Right ventricle myocardium superior (tissue), 1 donor: Measurements from ENCODE around the gene ROM1. TPM values are rescaled to one million over a fixed set of nuclear protein-coding genes. Genes with fewer than 3 reads are reported as not detected.
"Not testable (repeated sequence)": the region's sequence is repeated elsewhere in the genome, so short reads cannot be mapped to it uniquely, and the experiment has no call there.

ENCODE experiments used
- ATAC-seq: fragments of 200-7000 bp; cut with Tn5 transposase; one replicate; pipeline ENCODE4 v1.9.1; 2020; ENCODE audit warnings: mild to moderate bottlenecking; ENCODE audit not compliant: poor library complexity
- DNase-seq: peaks from one replicate; pipeline ENCODE4 v3.0.0-alpha.2; 2020
- intact Hi-C: fragments of 100-400 bp; cut with DNase I; formaldehyde crosslinking; loops from one replicate; pipeline ENCODE4 v1.11.2; 2022
- total RNA-seq: library from RNA; stranded (reverse); fragmentation: NEBNext Ultra II Directional; extraction: Animal tissue kit (Norgen Biotek cat#: 25700); gene quantifications from one replicate; pipeline ENCODE4 v1.2.1, GENCODE V29; 2021
- donor health status: DM: no; HTN: yes; CAD: no; lungs with severe emphysema.

ROM1 gene
- total RNA-seq, 1 donor from 2014 or later = 1.5 TPM

- intact Hi-C loops = no loop called here
- DNase-seq = no peak
- no peak for ATAC-seq
These were observed 19.4 kb downstream of the ROM1 start for GRCh38 chr11:62632492-62632891.

DNA sequence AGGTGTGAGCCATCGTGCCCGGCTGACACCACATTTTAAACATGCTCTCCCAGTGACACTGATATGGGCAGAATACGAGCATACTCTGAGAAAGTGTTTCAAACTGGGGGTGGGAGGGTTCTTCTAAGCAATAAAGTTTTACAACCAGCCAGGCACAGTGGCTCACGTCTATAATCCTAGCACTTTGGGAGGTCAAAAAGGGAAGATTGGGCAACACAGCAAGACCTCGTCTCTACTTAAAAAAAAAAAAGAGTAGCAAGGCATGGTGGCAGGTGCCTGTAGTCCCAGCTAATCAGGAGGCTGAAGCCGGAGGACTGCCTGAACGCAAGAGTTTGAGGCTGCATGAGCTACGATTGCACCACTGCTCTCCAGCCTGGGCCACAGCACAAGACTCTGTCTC, 31.2 kb downstream of the ROM1 start:
- no peak for ATAC-seq
- intact Hi-C loops = no loop called here

GRCh38 chr11:62645671-62645945, 32.6 kb downstream of the ROM1 start:
- ATAC-seq = no peak
- intact Hi-C loops = no loop called here
- DNase-seq = no peak

More for the DNA sequence above, 31.2 kb downstream of the ROM1 start:
- no peak for DNase-seq

DNA sequence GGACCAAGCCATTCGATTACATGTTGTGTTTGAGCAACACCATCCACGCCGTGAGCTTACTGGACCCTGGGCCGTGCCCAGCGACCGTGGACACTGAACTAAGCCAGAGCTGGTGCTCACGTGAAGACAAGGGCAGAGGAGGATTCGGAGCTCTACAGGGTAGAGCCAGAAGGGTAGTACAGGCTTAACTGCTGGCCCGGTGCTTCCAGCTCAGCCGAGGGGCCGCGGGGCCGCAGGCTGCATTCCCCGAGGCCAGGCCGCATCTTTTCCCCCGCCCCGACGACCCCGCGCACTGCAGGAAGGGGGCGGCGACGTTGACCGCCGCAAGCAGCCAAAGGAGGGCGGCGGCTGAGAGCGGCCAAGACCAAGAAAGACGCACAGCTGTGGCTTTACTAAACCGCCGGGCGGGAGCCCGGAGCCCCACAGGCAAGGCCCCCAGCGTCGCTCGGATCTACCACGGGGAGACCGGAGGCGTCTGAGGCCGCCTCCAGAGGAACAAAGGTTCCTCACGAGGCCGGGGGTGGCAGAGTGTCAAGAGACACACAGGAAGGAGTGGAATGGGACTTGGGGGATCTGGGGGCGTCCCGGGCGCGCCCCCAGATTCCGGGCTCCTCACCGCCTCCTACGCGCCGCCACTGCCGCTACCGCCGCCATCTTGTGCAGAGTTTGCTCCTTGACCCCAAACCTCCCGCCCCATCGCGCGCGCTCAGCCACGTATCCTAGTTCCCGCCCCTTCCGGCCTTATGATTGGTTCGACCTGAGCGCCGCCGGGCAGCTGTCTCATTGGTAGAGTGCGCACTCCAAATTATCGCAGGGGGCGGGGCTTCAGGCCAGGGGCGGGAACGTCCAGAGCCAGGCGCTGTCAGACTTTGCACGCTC, 33.1 kb downstream of the ROM1 start, which contains the start of gene GANAB:
Gene GANAB, minus strand, starts transcription at position 668 of the 879 bp plus-strand sequence. Its CDS starts 14 bp downstream, at position 654.
- DNase-seq (peak; percentile 100), ATAC-seq (peak; percentile 98)
- intact Hi-C loops = no loop called here

DNA sequence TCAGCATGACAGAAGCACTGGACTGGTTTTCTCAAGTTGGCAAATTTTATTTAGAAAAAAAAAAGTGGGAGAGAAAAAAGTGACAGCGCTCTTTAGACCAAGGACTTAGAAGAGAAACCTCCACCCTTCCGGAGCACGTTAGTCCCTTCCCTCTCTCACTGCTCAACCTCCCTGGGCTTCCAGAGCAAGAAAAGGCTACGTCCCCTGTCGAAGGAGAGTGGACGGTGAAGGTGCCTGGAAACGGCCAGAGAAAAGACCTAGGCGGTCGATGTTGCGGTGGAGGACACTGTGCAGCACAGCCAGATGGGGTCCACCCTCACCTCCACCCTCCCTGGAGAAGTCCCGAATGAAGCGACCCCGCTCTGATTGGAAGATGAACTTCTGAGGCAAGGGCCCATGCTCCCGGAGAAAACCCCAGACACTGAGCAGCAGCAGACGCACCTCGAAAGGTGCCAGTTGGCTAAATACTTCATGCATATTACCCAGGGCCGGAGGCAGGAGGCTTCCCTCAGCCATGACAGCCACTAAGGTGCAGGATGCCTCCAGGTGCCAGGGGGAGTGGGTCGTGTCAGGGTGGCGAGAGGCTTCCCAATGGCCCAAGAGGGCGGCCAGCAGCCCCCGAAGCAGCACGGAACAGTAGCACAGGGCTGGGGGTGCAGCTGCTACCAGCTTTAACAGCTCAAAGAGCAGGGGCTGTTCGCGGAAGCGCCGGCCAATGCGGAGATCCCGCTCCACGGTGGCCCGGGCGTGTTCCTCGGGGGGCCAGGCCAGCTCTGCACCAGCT, 34.0 kb downstream of the ROM1 start:
- DNase-seq = no peak
- intact Hi-C loops = no loop called here
- peak; percentile 3 for ATAC-seq

GRCh38 chr11:62647609-62648005, 34.5 kb downstream of the ROM1 start:
- no peak for ATAC-seq
- intact Hi-C loops = no loop called here
- DNase-seq = no peak

- intact Hi-C loops = no loop called here
- no peak for ATAC-seq
- DNase-seq = no peak
These were observed 35.3 kb downstream of the ROM1 start for GRCh38 chr11:62648185-62648966.

DNA sequence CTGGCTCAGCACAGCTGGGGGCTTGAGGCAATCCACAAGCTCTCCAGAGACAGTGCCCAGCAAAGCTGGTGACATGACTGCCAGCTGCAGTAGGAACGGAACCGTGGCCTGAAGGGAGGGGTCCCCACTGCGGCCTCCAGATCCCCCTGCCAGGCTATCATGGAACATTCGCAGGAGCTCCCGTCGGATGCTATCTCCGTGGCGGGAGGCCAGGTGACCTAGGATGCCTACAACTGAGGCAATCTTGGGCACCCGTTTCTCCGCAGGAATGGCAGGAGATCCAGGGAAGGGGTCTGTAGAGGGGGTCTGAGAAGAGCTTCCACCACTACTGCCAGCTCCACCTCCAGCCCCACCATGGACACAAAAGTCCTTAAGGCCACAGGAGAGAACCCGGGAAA, 35.9 kb downstream of the ROM1 start:
- no peak for ATAC-seq
- no peak for DNase-seq
- intact Hi-C loops = no loop called here

GRCh38 chr11:62649486-62649885, 36.4 kb downstream of the ROM1 start:
- DNase-seq (no peak), ATAC-seq (no peak)
- intact Hi-C loops = no loop called here

GRCh38 chr11:62650283-62650682, 37.2 kb downstream of the ROM1 start:
- intact Hi-C loops, ATAC-seq, DNase-seq: not testable (repeated sequence)

DNA sequence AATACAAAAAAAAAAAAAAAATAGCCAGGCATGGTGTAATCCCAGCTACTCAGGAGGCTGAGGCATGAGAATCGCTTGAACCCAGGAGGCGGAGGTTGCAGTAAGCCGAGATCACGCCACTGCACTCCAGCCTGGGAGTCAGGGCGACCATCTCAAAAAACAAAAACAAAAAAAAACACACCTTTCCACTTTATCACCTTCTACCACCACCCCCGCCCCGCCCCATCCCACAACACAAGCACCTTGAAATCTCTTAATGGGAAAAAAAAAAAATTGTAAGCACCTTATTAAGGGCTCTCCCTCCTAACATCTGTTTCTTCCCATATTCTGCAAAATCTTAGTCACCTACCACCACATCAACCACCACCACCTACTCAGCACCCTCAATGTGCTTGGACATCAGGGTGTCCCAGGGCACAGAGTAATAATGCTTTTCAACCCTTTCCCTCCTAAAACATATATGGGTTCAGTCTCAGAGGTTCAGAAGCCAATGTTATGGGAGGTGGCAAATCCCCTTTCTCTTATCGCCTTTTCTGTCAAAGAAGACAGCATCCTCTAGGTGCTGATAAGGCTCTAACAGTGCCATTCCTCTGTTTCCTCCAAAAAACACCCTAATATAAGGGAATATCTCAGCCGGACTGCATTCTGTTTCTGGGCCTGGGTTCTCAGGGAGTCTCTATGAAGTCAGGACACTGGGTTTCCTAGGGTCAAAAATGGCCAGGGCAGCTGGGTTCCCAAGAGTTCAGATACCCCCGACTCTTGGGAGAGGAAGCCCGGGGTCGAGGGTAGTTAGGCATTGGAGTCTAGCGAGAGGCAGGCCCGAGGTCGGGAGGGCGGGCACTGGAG, 39.3 kb downstream of the ROM1 start:
- intact Hi-C loops = no loop called here
- no peak for DNase-seq
- no peak for ATAC-seq

DNA sequence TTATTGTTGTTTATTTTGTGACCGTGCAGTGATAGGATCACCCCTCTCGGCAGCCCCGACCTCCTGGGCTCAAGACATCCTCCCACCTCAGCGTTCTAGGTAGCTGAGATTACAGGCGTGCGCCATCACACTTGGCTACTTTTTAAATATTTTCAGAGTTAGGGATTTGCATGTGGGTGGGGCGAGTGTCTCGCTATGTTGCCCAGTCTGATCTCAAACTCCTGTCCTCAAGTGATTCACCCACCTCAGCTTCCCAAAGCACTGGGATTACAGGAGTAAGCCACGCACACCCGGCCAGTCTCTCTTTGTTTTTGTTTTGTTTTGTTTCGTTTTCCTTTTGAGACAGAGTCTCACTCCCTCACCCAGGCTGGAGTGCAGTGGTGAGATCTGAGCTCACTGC, 41.2 kb downstream of the ROM1 start:
- ATAC-seq = no peak
- intact Hi-C loops = no loop called here
- no peak for DNase-seq

- DNase-seq (no peak), ATAC-seq (no peak)
- intact Hi-C loops = no loop called here
These were observed 43.9 kb downstream of the ROM1 start for GRCh38 chr11:62656796-62657429.

DNA sequence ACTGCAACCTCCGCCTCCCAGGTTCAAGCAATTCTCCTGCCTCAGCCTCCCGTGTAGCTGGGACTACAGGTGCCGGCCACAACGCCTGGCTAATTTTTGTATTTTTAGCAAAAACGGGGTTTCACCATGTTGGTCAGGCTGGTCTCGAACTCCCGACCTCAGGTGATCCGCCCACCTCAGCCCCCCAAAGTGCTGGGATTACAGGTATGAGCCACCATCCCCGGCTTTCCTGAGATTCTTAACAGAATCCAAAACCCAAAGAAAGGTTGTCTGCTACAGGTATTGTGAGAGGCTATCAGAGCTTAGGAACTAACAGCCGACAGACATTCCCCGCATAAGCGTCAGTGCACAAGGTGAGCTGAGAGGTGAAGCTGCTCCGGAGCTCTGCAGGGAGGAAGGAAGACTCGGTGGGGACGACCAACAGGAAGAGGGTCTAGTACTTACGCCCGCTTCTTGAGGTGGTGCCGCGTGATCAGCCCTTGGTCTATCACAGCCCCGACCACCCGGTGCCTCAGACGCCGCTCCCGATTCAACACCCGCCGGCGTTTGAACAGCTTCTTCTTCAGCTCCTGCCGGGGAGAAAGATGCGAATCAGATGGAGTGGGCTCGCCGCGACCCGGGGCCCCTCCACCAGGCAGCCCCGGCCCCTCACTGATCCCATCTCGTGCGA, 51.5 kb downstream of the ROM1 start:
- DNase-seq = no peak
- ATAC-seq = peak; percentile 32
- intact Hi-C loops = no loop called here
